Tibial nerve (tissue), 4 donors: Measurements from ENCODE around the gene GFM2.

Source experiments
- CTCF ChIP-seq, 5 experiments: fragments of 200-600 bp in 3 of 5; fragments of 450-650 bp in 2 of 5; sonication (generic) in 3 of 5; IDR thresholded peaks; one replicate each; pipeline ENCODE4 v1.5.1; 2016 to 2019; ENCODE audit warnings: antibody characterized with exemption in 5 of 5, mild to moderate bottlenecking in 3 of 5, moderate library complexity in 2 of 5
- EP300 ChIP-seq, 2 donors: sonication (generic); formaldehyde crosslinking; IDR thresholded peaks; one replicate each; pipeline ENCODE4 v1.6.1; 2017; ENCODE audit warnings: antibody characterized with exemption in 2 of 2, mild to moderate bottlenecking in 1 of 2
- POLR2A ChIP-seq, 2 donors: fragments of 450-650 bp; IDR thresholded peaks; one replicate each; pipeline ENCODE4 v1.6.1; 2017; ENCODE audit warnings: antibody characterized with exemption in 2 of 2, mild to moderate bottlenecking in 2 of 2, moderate library complexity in 2 of 2

- TF ChIP-seq CTCF (IDR thresholded peaks at IDR 0.05) = no peak
- TF ChIP-seq POLR2A (IDR thresholded peaks at IDR 0.05) = no peak
- TF ChIP-seq EP300 (IDR thresholded peaks at IDR 0.05) = no peak
Measured at GRCh38 chr5:74736759-74737158, 30.2 kb downstream of the GFM2 start.
